NAMALWA (cell line): ENCODE data around the gene PTRHD1.
A peak's percentile ranks its signal among the peaks of the same experiment; 100 is the strongest.

ENCODE experiments used
- DNase-seq: peaks from one replicate; pipeline ENCODE4 v3.0.0-alpha.2; 2015; ENCODE audit warnings: low spot score

PTRHD1 gene

GRCh38 chr2:24830351-24830750 lies 37.2 kb upstream of the PTRHD1 start:
- no peak for DNase-seq

- DNase-seq: no peak
Measured at GRCh38 chr2:24828238-24828996, 35.2 kb upstream of the PTRHD1 start.

GRCh38 chr2:24827321-24828237 lies 34.4 kb upstream of the PTRHD1 start:
- peak; percentile 85 for DNase-seq

- DNase-seq: no peak
Measured at GRCh38 chr2:24826773-24827145, 33.6 kb upstream of the PTRHD1 start.

GRCh38 chr2:24825883-24826772 lies 32.9 kb upstream of the PTRHD1 start:
- no peak for DNase-seq

- DNase-seq: no peak
Measured at GRCh38 chr2:24824966-24825882, 32.0 kb upstream of the PTRHD1 start.

GRCh38 chr2:24824071-24824588 lies 30.9 kb upstream of the PTRHD1 start:
- DNase-seq: no peak

- DNase-seq: no peak
Measured at GRCh38 chr2:24822049-24822706, 29.0 kb upstream of the PTRHD1 start.

GRCh38 chr2:24821433-24821891 lies 28.3 kb upstream of the PTRHD1 start:
- no peak for DNase-seq

GRCh38 chr2:24820598-24821432 lies 27.6 kb upstream of the PTRHD1 start:
- DNase-seq: no peak

GRCh38 chr2:24820175-24820513 lies 27.0 kb upstream of the PTRHD1 start:
- DNase-seq: no peak

- DNase-seq: no peak
Measured at GRCh38 chr2:24819442-24820174, 26.4 kb upstream of the PTRHD1 start.

- DNase-seq: no peak
Measured at GRCh38 chr2:24818721-24819167, 25.6 kb upstream of the PTRHD1 start.

GRCh38 chr2:24816884-24817283 lies 23.7 kb upstream of the PTRHD1 start:
- DNase-seq: no peak

- DNase-seq: no peak
Measured at GRCh38 chr2:24816404-24816803, 23.2 kb upstream of the PTRHD1 start.

GRCh38 chr2:24815171-24815570 lies 22.0 kb upstream of the PTRHD1 start:
- no peak for DNase-seq

- DNase-seq: no peak
Measured at GRCh38 chr2:24814516-24814915, 21.3 kb upstream of the PTRHD1 start.

GRCh38 chr2:24813691-24814137 lies 20.5 kb upstream of the PTRHD1 start:
- no peak for DNase-seq
